ENCODE results near the gene VSIG10L. TPM values are rescaled to one million over a fixed set of nuclear protein-coding genes. Genes with fewer than 3 reads are reported as not detected.

VSIG10L gene
- polyA plus RNA-seq, 3 donors, result 4.1 to 5.8 (median 5.6) TPM

- DNase-seq, result no peak
Observed at GRCh38 chr19:51365965-51366388, 24.0 kb upstream of the VSIG10L start, which contains the start of gene ETFB. Gene ETFB, minus strand, starts transcription at chr19:51366388. Its CDS starts 62 bp downstream, at chr19:51366326.

- no peak for DNase-seq
Observed at GRCh38 chr19:51365211-51365964, 23.4 kb upstream of the VSIG10L start.

- DNase-seq, result no peak
Observed at GRCh38 chr19:51364200-51365106, 22.5 kb upstream of the VSIG10L start.

GRCh38 chr19:51361239-51361638 lies 19.3 kb upstream of the VSIG10L start:
- no peak for DNase-seq

- no peak for DNase-seq
Observed at GRCh38 chr19:51359294-51359693, 17.4 kb upstream of the VSIG10L start.

- DNase-seq, result no peak
Observed at GRCh38 chr19:51357952-51358351, 16.0 kb upstream of the VSIG10L start.

- DNase-seq, result no peak
Observed at GRCh38 chr19:51356159-51356801, 14.3 kb upstream of the VSIG10L start.

GRCh38 chr19:51354742-51355148 lies 12.8 kb upstream of the VSIG10L start:
- DNase-seq, result peak; percentile 52

GRCh38 chr19:51354103-51354741 lies 12.3 kb upstream of the VSIG10L start:
- DNase-seq, result no peak

GRCh38 chr19:51352783-51353360 lies 10.9 kb upstream of the VSIG10L start:
- DNase-seq, result no peak

GRCh38 chr19:51351266-51351990 lies 9.5 kb upstream of the VSIG10L start:
- DNase-seq, result no peak

- no peak for DNase-seq
Observed at GRCh38 chr19:51347209-51347928, 5.4 kb upstream of the VSIG10L start.

- no peak for DNase-seq
Observed at GRCh38 chr19:51346742-51347141, 4.8 kb upstream of the VSIG10L start.

GRCh38 chr19:51345076-51345620 lies 3.2 kb upstream of the VSIG10L start:
- DNase-seq, result no peak

- DNase-seq, result no peak
Observed at GRCh38 chr19:51342631-51343569, 961 bp upstream of the VSIG10L start.

- DNase-seq, result no peak
Observed at GRCh38 chr19:51341066-51341465, 873 bp downstream of the VSIG10L start.

- peak; percentile 93 for DNase-seq
Observed at GRCh38 chr19:51339687-51340656, 2.0 kb downstream of the VSIG10L start.

Data from renal pelvis (tissue), 4 donors.